SU-DHL-6 (cell line): Measurements from ENCODE around the gene AOC1.

Source experiments
- H2AFZ ChIP-seq: fragments of 200-600 bp; sonication (generic); 2 replicates; pipeline ENCODE4 v1.6.1; 2014; ENCODE audit warnings: low read depth, mild to moderate bottlenecking, moderate library complexity, mixed read lengths, antibody characterized with exemption, low read length; ENCODE audit not compliant: severe bottlenecking
- H3F3A ChIP-seq: fragments of 200-600 bp; shearing (Covaris generic); 2 replicates; pipeline ENCODE4 v1.6.0; 2016; ENCODE audit warnings: antibody characterized with exemption, mild to moderate bottlenecking; ENCODE audit not compliant: insufficient read depth
- H3K27ac ChIP-seq: fragments of 200-600 bp; sonication (generic); 2 replicates; pipeline ENCODE4 v1.5.1; 2016; ENCODE audit warnings: low read depth, mild to moderate bottlenecking, low read length, moderate library complexity, mixed read lengths
- H3K27me3 ChIP-seq: fragments of 200-600 bp; sonication (generic), shearing (Covaris generic); 2 replicates; pipeline ENCODE4 v1.6.0; 2014; ENCODE audit warnings: mild to moderate bottlenecking, low read length
- H3K36me3 ChIP-seq: fragments of 200-600 bp; sonication (generic); 2 replicates; pipeline ENCODE4 v1.6.1; 2014; ENCODE audit warnings: mild to moderate bottlenecking, low read length, mixed read lengths
- H3K4me2 ChIP-seq: fragments of 300-600, 200-600 bp; shearing (Covaris generic), sonication (generic); 2 replicates; pipeline ENCODE4 v1.6.0; 2014; ENCODE audit warnings: low read length, low read depth, mild to moderate bottlenecking; ENCODE audit not compliant: poor library complexity, severe bottlenecking
- H3K4me3 ChIP-seq: fragments of 200-600 bp; sonication (generic); 2 replicates; pipeline ENCODE4 v1.5.1; 2014; ENCODE audit warnings: antibody characterized with exemption, low read length, mild to moderate bottlenecking, mixed read lengths; ENCODE audit not compliant: insufficient read depth, poor library complexity, severe bottlenecking
- H3K79me2 ChIP-seq: fragments of 200-600 bp; sonication (generic); 2 replicates; pipeline ENCODE4 v1.6.1; 2014; ENCODE audit warnings: mild to moderate bottlenecking, low read length, moderate library complexity; ENCODE audit not compliant: insufficient read depth
- H3K9ac ChIP-seq: fragments of 200-600 bp; sonication (generic); 2 replicates; pipeline ENCODE4 v1.7.0; 2014; ENCODE audit warnings: mild to moderate bottlenecking, low read length
- H3K9me2 ChIP-seq: fragments of 200-600 bp; sonication (generic); replicated peaks from 2 replicates; pipeline ENCODE4 v1.6.1; 2014; ENCODE audit warnings: low read length; ENCODE audit not compliant: insufficient read depth
- H3K9me3 ChIP-seq: fragments of 200-600 bp; sonication (generic); 2 replicates; pipeline ENCODE4 v1.6.1; 2014; ENCODE audit warnings: low read length, mixed read lengths; ENCODE audit not compliant: insufficient read depth
- H4K20me1 ChIP-seq: fragments of 200-600 bp; sonication (generic); 2 replicates; pipeline ENCODE4 v1.6.1; 2014; ENCODE audit warnings: low read depth, mild to moderate bottlenecking, antibody characterized with exemption, low read length, moderate library complexity, mixed read lengths
- EZH2phosphoT487 ChIP-seq: fragments of 200-600 bp; sonication (generic), shearing (Covaris generic); conservative IDR thresholded peaks from 2 replicates; pipeline ENCODE4 v1.6.1; 2018; ENCODE audit warnings: mild to moderate bottlenecking, antibody characterized with exemption, low read length, moderate library complexity, mixed read lengths
- TF ChIP-seq, protein P1 (sequence below): fragments of 200-600 bp; sonication (generic); IDR thresholded peaks from one replicate; pipeline ENCODE4 v1.5.1; 2017; ENCODE audit warnings: antibody characterized with exemption, mild to moderate bottlenecking, low read length, moderate library complexity; ENCODE audit not compliant: insufficient read depth, poor library complexity, severe bottlenecking

The AOC1 gene

DNA sequence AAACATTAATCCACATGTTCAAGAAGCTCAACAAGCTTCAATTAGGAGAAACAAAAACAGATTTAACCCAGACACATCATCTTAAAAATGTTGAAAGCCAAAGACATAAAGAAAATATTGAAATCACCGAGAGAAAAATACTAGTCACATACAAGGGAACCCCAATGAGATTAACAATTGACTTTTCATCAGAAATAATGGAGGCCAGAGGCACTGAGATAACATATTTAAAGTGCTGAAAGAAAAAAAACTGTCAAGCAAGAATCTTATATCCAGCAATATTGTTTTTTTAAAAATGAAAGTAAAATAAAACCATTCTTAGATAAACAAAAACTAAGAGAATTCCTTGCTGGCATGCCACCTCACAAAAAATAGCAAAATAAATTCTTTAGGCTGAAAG lies 28.9 kb downstream of the AOC1 start:
- Histone ChIP-seq H3K9me3 (no peaks in the 10 kb centered on the region), H3K79me2 (no peaks in the 10 kb centered on the region), H3K36me3 (no peaks in the 10 kb centered on the region), H3K9me2 (no peaks in the 10 kb centered on the region), H3K4me2 (no peak overlapping the region), H2AFZ (no peak overlapping the region), H3K4me3 (no peak overlapping the region), H3K27me3 (no peaks in the 10 kb centered on the region), H3K27ac (no peak overlapping the region), H4K20me1 (no peaks in the 10 kb centered on the region), H3F3A (no peaks in the 10 kb centered on the region), H3K9ac (no peak overlapping the region)
- TF ChIP-seq, protein P1, sequence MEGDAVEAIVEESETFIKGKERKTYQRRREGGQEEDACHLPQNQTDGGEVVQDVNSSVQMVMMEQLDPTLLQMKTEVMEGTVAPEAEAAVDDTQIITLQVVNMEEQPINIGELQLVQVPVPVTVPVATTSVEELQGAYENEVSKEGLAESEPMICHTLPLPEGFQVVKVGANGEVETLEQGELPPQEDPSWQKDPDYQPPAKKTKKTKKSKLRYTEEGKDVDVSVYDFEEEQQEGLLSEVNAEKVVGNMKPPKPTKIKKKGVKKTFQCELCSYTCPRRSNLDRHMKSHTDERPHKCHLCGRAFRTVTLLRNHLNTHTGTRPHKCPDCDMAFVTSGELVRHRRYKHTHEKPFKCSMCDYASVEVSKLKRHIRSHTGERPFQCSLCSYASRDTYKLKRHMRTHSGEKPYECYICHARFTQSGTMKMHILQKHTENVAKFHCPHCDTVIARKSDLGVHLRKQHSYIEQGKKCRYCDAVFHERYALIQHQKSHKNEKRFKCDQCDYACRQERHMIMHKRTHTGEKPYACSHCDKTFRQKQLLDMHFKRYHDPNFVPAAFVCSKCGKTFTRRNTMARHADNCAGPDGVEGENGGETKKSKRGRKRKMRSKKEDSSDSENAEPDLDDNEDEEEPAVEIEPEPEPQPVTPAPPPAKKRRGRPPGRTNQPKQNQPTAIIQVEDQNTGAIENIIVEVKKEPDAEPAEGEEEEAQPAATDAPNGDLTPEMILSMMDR, result no peak
- TF ChIP-seq EZH2phosphoT487, result no peak

DNA sequence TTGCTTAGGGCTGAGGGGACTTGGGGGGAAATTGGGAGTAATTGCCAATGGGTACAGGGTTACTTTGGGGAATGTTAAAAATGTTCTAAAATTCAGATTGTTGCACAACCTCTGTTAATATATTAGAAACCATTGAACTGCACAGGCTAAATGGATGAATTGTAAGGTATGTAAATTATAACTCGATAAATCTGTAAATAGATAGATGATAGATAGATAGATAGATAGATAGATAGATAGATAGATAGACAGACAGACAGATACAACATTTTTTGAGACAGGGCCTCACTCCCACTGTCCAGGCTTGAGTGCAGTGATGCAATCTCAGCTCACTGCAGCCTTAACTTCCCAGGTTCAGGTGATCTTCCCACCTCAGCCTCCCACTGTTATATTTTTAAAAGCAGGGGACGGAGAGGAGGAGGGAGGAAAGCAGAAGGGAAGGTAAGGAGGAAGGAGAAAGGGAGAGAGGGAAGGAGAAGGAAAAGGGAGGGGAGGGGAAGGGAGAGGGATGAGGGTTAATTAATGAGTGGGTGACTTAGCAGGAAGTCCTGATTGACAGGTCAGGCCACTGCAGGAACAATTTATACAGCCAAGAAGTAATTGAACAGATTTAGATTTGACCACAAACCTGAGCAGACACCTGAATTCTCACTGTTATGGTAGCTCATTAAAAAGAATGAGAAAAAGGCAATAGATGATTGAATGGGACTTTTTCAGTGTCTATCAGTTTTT lies 38.7 kb downstream of the AOC1 start:
- Histone ChIP-seq H3K9me3 (no peaks in the 10 kb centered on the region), H3K27ac (no peak overlapping the region), H3K9ac (no peak overlapping the region), H4K20me1 (no peaks in the 10 kb centered on the region), H3K9me2 (no peaks in the 10 kb centered on the region), H3K4me2 (no peak overlapping the region), H3K27me3 (no peaks in the 10 kb centered on the region), H3F3A (no peaks in the 10 kb centered on the region), H3K79me2 (no peaks in the 10 kb centered on the region), H2AFZ (no peak overlapping the region), H3K4me3 (no peak overlapping the region), H3K36me3 (no peaks in the 10 kb centered on the region)
- TF ChIP-seq, protein P1, result no peak
- TF ChIP-seq EZH2phosphoT487, result no peak

DNA sequence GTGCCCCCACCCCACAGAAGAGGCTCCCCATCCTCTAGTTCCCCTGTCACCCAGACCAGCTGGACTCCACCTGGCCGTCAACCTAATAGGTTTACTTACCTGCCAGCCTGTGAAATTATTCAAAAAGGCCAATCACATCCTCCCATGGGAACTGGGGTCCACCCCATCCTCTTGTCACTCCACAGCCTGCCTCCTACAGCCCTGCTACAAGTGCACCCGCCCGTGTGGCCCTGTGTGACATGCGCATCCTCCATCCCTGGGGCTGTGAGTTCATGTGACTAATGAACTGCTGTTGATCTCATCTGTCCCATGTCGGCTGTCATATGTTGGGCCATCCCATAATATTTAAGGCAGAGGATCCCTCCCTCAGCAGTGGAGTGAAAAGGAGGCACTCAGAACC lies 39.4 kb downstream of the AOC1 start:
- Histone ChIP-seq H3K9me3 (no peaks in the 10 kb centered on the region), H3K27ac (no peak overlapping the region), H4K20me1 (no peaks in the 10 kb centered on the region), H3F3A (no peaks in the 10 kb centered on the region), H3K9me2 (no peaks in the 10 kb centered on the region), H3K9ac (no peak overlapping the region), H2AFZ (no peak overlapping the region), H3K4me3 (no peak overlapping the region), H3K27me3 (no peaks in the 10 kb centered on the region), H3K79me2 (no peaks in the 10 kb centered on the region), H3K36me3 (no peaks in the 10 kb centered on the region), H3K4me2 (no peak overlapping the region)
- TF ChIP-seq EZH2phosphoT487, result no peak
- TF ChIP-seq, protein P1, result no peak
